ENCODE results near the gene PGP.
"Not testable (repeated sequence)": the region's sequence is repeated elsewhere in the genome, so short reads cannot be mapped to it uniquely, and the experiment has no call there.

Gene PGP

GRCh38 chr16:2243781-2244180 lies 29.1 kb upstream of the PGP start:
- H3K27ac ChIP-seq (ENCODE audit: low read depth, low read length, poor library complexity, severe bottlenecking): no peak overlapping the region
- no peaks in the 10 kb centered on the region for H3F3A ChIP-seq (ENCODE audit: insufficient read depth, low read length)
- H3K4me3 ChIP-seq (ENCODE audit: low read depth, low read length, poor library complexity, severe bottlenecking): no peak overlapping the region
- no peak overlapping the region for H3K9ac ChIP-seq (ENCODE audit: low read length)
- no peaks in the 10 kb centered on the region for H3K4me1 ChIP-seq (ENCODE audit: insufficient read depth, low read length, severe bottlenecking)
- no peaks in the 10 kb centered on the region for H3K9me2 ChIP-seq (ENCODE audit: low read depth, low read length)
- no peaks in the 10 kb centered on the region for H3K27me3 ChIP-seq (ENCODE audit: insufficient read depth, low read length)
- H2AFZ ChIP-seq (ENCODE audit: low read length): no peak overlapping the region
- H3K36me3 ChIP-seq (ENCODE audit: insufficient read depth, low read length): peaks cover 56% of the 10 kb centered on the region
- no peaks in the 10 kb centered on the region for H3K9me3 ChIP-seq (ENCODE audit: low read length)
- no peaks in the 10 kb centered on the region for H3K79me2 ChIP-seq (ENCODE audit: insufficient read depth, low read length)
- H4K20me1 ChIP-seq (ENCODE audit: insufficient read depth, low read length): no peaks in the 10 kb centered on the region
- no peak for TF ChIP-seq EZH2 (IDR thresholded peaks at IDR 0.05; ENCODE audit: borderline replicate concordance, low read length)
- H3K4me2 ChIP-seq (ENCODE audit: low read length): no peak overlapping the region

GRCh38 chr16:2243031-2243528 lies 28.4 kb upstream of the PGP start:
- no peak for TF ChIP-seq EZH2 (IDR thresholded peaks at IDR 0.05; ENCODE audit: borderline replicate concordance, low read length)
- peak; percentile 24; the same call in 1 of the 2 replicates for TF ChIP-seq CTCF (IDR thresholded peaks at IDR 0.05; ENCODE audit: low read length)
- Histone ChIP-seq H3K36me3 (ENCODE audit: insufficient read depth, low read length) (peaks cover 60% of the 10 kb centered on the region), H3F3A (ENCODE audit: insufficient read depth, low read length) (no peaks in the 10 kb centered on the region), H3K4me3 (ENCODE audit: low read depth, low read length, poor library complexity, severe bottlenecking) (no peak overlapping the region), H4K20me1 (ENCODE audit: insufficient read depth, low read length) (no peaks in the 10 kb centered on the region), H3K9ac (ENCODE audit: low read length) (no peak overlapping the region), H3K4me2 (ENCODE audit: low read length) (no peak overlapping the region), H3K4me1 (ENCODE audit: insufficient read depth, low read length, severe bottlenecking) (no peaks in the 10 kb centered on the region), H3K79me2 (ENCODE audit: insufficient read depth, low read length) (no peaks in the 10 kb centered on the region), H3K9me2 (ENCODE audit: low read depth, low read length) (no peaks in the 10 kb centered on the region), H3K9me3 (ENCODE audit: low read length) (no peaks in the 10 kb centered on the region), H3K27me3 (ENCODE audit: insufficient read depth, low read length) (no peaks in the 10 kb centered on the region), H3K27ac (ENCODE audit: low read depth, low read length, poor library complexity, severe bottlenecking) (no peak overlapping the region), H2AFZ (ENCODE audit: low read length) (no peak overlapping the region)

GRCh38 chr16:2242598-2242997 lies 28.0 kb upstream of the PGP start:
- Histone ChIP-seq H3F3A (ENCODE audit: insufficient read depth, low read length) (no peaks in the 10 kb centered on the region), H3K27me3 (ENCODE audit: insufficient read depth, low read length) (no peaks in the 10 kb centered on the region), H3K4me2 (ENCODE audit: low read length) (no peak overlapping the region), H3K27ac (ENCODE audit: low read depth, low read length, poor library complexity, severe bottlenecking) (no peak overlapping the region), H4K20me1 (ENCODE audit: insufficient read depth, low read length) (no peaks in the 10 kb centered on the region), H2AFZ (ENCODE audit: low read length) (no peak overlapping the region), H3K9me2 (ENCODE audit: low read depth, low read length) (no peaks in the 10 kb centered on the region), H3K4me3 (ENCODE audit: low read depth, low read length, poor library complexity, severe bottlenecking) (no peak overlapping the region), H3K4me1 (ENCODE audit: insufficient read depth, low read length, severe bottlenecking) (no peaks in the 10 kb centered on the region), H3K36me3 (ENCODE audit: insufficient read depth, low read length) (peaks cover 64% of the 10 kb centered on the region), H3K79me2 (ENCODE audit: insufficient read depth, low read length) (no peaks in the 10 kb centered on the region), H3K9ac (ENCODE audit: low read length) (no peak overlapping the region), H3K9me3 (ENCODE audit: low read length) (no peaks in the 10 kb centered on the region)
- TF ChIP-seq CTCF (IDR thresholded peaks at IDR 0.05; ENCODE audit: low read length) (no peak), EZH2 (IDR thresholded peaks at IDR 0.05; ENCODE audit: borderline replicate concordance, low read length) (no peak)

- H3F3A ChIP-seq (ENCODE audit: insufficient read depth, low read length): not testable (repeated sequence)
- peaks cover 70% of the 10 kb centered on the region for H3K36me3 ChIP-seq (ENCODE audit: insufficient read depth, low read length)
Observed at GRCh38 chr16:2240331-2240730, 25.7 kb upstream of the PGP start.

More at GRCh38 chr16:2240331-2240730, 25.7 kb upstream of the PGP start:
- H3K27me3 ChIP-seq (ENCODE audit: insufficient read depth, low read length); H3K9me3 ChIP-seq (ENCODE audit: low read length); H4K20me1 ChIP-seq (ENCODE audit: insufficient read depth, low read length); H3K9ac ChIP-seq (ENCODE audit: low read length); H3K27ac ChIP-seq (ENCODE audit: low read depth, low read length, poor library complexity, severe bottlenecking); H3K9me2 ChIP-seq (ENCODE audit: low read depth, low read length); H3K4me2 ChIP-seq (ENCODE audit: low read length); H3K4me3 ChIP-seq (ENCODE audit: low read depth, low read length, poor library complexity, severe bottlenecking); H3K79me2 ChIP-seq (ENCODE audit: insufficient read depth, low read length); H2AFZ ChIP-seq (ENCODE audit: low read length); H3K4me1 ChIP-seq (ENCODE audit: insufficient read depth, low read length, severe bottlenecking): not testable (repeated sequence)
